Neural cell (in vitro differentiated cells): ENCODE results near the gene FABP7. TPM values are rescaled to one million over a fixed set of nuclear protein-coding genes. Genes with fewer than 3 reads are reported as not detected.

Source experiments
- H2AFZ ChIP-seq: fragments of 200-600, 300-800 bp; sonication (generic), shearing (Covaris generic); 2 replicates; pipeline ENCODE4 v1.6.0; 2014; ENCODE audit warnings: low read depth, mild to moderate bottlenecking, antibody characterized with exemption, low read length, moderate library complexity
- H3F3A ChIP-seq: fragments of 200-600 bp; shearing (Covaris generic); 2 replicates; pipeline ENCODE4 v1.6.1; 2016; ENCODE audit warnings: mild to moderate bottlenecking, moderate library complexity, mixed read lengths, antibody characterized with exemption, low read length; ENCODE audit not compliant: insufficient read depth, poor library complexity, severe bottlenecking
- H3K27ac ChIP-seq: fragments of 200-600, 300-800 bp; sonication (generic), shearing (Covaris generic); 2 replicates; pipeline ENCODE4 v1.5.1; 2014; ENCODE audit warnings: mild to moderate bottlenecking, low read length, moderate library complexity
- H3K27me3 ChIP-seq: fragments of 300-800, 200-600 bp; sonication (generic), shearing (Covaris generic); 2 replicates; pipeline ENCODE4 v1.6.0; 2014; ENCODE audit warnings: mild to moderate bottlenecking, low read depth, low read length, moderate library complexity; ENCODE audit not compliant: insufficient read depth
- H3K36me3 ChIP-seq: fragments of 300-800, 200-600 bp; sonication (generic), shearing (Covaris generic); 2 replicates; pipeline ENCODE4 v1.5.1; 2014; ENCODE audit warnings: mild to moderate bottlenecking, antibody characterized with exemption, low read length, moderate library complexity; ENCODE audit not compliant: insufficient read depth
- H3K4me2 ChIP-seq: fragments of 300-800, 200-600 bp; sonication (generic), shearing (Covaris generic); 2 replicates; pipeline ENCODE4 v1.6.0; 2014; ENCODE audit warnings: mild to moderate bottlenecking, low read length
- H3K4me3 ChIP-seq: fragments of 300-800, 200-600 bp; sonication (generic), shearing (Covaris generic); 2 replicates; pipeline ENCODE4 v1.5.1; 2014; ENCODE audit warnings: mild to moderate bottlenecking, low read length, moderate library complexity
- H3K79me2 ChIP-seq: fragments of 200-600 bp; shearing (Covaris generic); replicated peaks from 2 replicates; pipeline ENCODE4 v1.6.0; 2014; ENCODE audit warnings: mild to moderate bottlenecking, low read length, moderate library complexity; ENCODE audit not compliant: insufficient read depth
- H3K9ac ChIP-seq: fragments of 300-800, 200-600 bp; sonication (generic), shearing (Covaris generic); 2 replicates; pipeline ENCODE4 v1.6.1; 2016; ENCODE audit warnings: mild to moderate bottlenecking, low read length, mixed read lengths
- H3K9me2 ChIP-seq: fragments of 200-600 bp; shearing (Covaris generic); 2 replicates; pipeline ENCODE4 v1.6.1; 2016; ENCODE audit warnings: mild to moderate bottlenecking, low read length, mixed read lengths; ENCODE audit not compliant: insufficient read depth
- H3K9me3 ChIP-seq: fragments of 200-600, 300-800 bp; sonication (generic), shearing (Covaris generic); 2 replicates; pipeline ENCODE4 v1.6.1; 2016; ENCODE audit warnings: mild to moderate bottlenecking, mixed run types, low read length, moderate library complexity, mixed read lengths
- H4K20me1 ChIP-seq: fragments of 200-600 bp; shearing (Covaris generic); 2 replicates; pipeline ENCODE4 v1.6.1; 2016; ENCODE audit warnings: mild to moderate bottlenecking, mixed run types; ENCODE audit not compliant: insufficient read depth
- EP300 ChIP-seq: fragments of 450-650 bp; conservative IDR thresholded peaks from 2 replicates; pipeline ENCODE4 v1.6.1; 2014; ENCODE audit warnings: antibody characterized with exemption, mild to moderate bottlenecking, moderate library complexity; ENCODE audit not compliant: poor library complexity, severe bottlenecking
- EZH2 ChIP-seq: fragments of 200-600, 300-800 bp; shearing (Covaris generic), sonication (generic); IDR thresholded peaks from 2 replicates; pipeline ENCODE4 v1.6.1; 2014; ENCODE audit warnings: antibody characterized with exemption, low read length, borderline replicate concordance, mild to moderate bottlenecking; ENCODE audit not compliant: insufficient read depth, poor library complexity, severe bottlenecking
- MXI1 ChIP-seq: fragments of 450-650 bp; conservative IDR thresholded peaks from 2 replicates; pipeline ENCODE4 v1.6.1; 2014; ENCODE audit warnings: antibody characterized with exemption, mild to moderate bottlenecking; ENCODE audit not compliant: poor library complexity, severe bottlenecking
- POLR2AphosphoS5 ChIP-seq: IDR thresholded peaks from 2 replicates; pipeline ENCODE4 v1.6.1; 2012
- RAD21 ChIP-seq: fragments of 450-650 bp; conservative IDR thresholded peaks from 2 replicates; pipeline ENCODE4 v1.6.1; 2014; ENCODE audit warnings: antibody characterized with exemption, mild to moderate bottlenecking, moderate library complexity
- SMC3 ChIP-seq: fragments of 450-650 bp; conservative IDR thresholded peaks from 2 replicates; pipeline ENCODE4 v1.6.1; 2014; ENCODE audit warnings: antibody characterized with exemption, mild to moderate bottlenecking, moderate library complexity; ENCODE audit not compliant: poor library complexity
- TAF1 ChIP-seq: IDR thresholded peaks from 2 replicates; pipeline ENCODE4 v1.6.1; 2012; ENCODE audit warnings: low read depth
- polyA plus RNA-seq: library from polyadenylated mRNA; depleted of rRNA; stranded (reverse); fragments of >200 nt; gene quantifications from 2 replicates; pipeline ENCODE4 v1.2.3, GENCODE V29; 2014
- TF ChIP-seq, protein P1 (sequence below): fragments of 450-650 bp; IDR thresholded peaks from 2 replicates; pipeline ENCODE4 v1.5.1; 2014; ENCODE audit warnings: antibody characterized with exemption, mild to moderate bottlenecking, moderate library complexity; ENCODE audit not compliant: poor library complexity, severe bottlenecking
- TF ChIP-seq, protein P2 (sequence below): IDR thresholded peaks from 2 replicates; pipeline ENCODE4 v1.6.1; 2012; ENCODE audit warnings: borderline replicate concordance

FABP7 gene
- polyA plus RNA-seq, 1 donor from 2014 or later = 37.2 TPM

DNA sequence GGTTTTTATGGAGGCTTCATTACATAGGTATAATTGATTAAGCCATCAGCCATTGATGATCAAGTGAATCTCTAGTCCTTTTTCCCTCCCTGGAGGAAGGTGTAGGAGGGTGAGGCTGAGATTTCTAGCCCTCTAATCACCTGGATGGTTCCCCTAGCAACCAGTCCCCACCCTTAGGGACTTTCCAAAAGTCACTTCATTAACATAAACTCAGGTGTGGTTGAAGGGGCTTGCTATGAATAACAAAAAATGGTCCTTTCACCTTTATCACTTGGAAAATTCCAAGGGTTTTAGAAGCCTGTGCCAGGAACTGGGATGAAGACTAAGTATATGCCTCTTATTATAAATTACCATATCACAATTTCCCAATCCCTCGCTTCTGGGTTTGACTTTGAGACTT lies 49.9 kb downstream of the FABP7 start:
- H3K4me2 ChIP-seq = no peak overlapping the region
- H3K27me3 ChIP-seq = no peaks in the 10 kb centered on the region
- H4K20me1 ChIP-seq = no peaks in the 10 kb centered on the region
- H3K79me2 ChIP-seq = no peaks in the 10 kb centered on the region
- TF ChIP-seq RAD21 = no peak
- TF ChIP-seq MXI1 = no peak
- TF ChIP-seq, protein P1, sequence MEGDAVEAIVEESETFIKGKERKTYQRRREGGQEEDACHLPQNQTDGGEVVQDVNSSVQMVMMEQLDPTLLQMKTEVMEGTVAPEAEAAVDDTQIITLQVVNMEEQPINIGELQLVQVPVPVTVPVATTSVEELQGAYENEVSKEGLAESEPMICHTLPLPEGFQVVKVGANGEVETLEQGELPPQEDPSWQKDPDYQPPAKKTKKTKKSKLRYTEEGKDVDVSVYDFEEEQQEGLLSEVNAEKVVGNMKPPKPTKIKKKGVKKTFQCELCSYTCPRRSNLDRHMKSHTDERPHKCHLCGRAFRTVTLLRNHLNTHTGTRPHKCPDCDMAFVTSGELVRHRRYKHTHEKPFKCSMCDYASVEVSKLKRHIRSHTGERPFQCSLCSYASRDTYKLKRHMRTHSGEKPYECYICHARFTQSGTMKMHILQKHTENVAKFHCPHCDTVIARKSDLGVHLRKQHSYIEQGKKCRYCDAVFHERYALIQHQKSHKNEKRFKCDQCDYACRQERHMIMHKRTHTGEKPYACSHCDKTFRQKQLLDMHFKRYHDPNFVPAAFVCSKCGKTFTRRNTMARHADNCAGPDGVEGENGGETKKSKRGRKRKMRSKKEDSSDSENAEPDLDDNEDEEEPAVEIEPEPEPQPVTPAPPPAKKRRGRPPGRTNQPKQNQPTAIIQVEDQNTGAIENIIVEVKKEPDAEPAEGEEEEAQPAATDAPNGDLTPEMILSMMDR = no peak
- TF ChIP-seq EZH2 = no peak
- TF ChIP-seq POLR2AphosphoS5 = no peak
- no peak for TF ChIP-seq TAF1
- TF ChIP-seq, protein P2, sequence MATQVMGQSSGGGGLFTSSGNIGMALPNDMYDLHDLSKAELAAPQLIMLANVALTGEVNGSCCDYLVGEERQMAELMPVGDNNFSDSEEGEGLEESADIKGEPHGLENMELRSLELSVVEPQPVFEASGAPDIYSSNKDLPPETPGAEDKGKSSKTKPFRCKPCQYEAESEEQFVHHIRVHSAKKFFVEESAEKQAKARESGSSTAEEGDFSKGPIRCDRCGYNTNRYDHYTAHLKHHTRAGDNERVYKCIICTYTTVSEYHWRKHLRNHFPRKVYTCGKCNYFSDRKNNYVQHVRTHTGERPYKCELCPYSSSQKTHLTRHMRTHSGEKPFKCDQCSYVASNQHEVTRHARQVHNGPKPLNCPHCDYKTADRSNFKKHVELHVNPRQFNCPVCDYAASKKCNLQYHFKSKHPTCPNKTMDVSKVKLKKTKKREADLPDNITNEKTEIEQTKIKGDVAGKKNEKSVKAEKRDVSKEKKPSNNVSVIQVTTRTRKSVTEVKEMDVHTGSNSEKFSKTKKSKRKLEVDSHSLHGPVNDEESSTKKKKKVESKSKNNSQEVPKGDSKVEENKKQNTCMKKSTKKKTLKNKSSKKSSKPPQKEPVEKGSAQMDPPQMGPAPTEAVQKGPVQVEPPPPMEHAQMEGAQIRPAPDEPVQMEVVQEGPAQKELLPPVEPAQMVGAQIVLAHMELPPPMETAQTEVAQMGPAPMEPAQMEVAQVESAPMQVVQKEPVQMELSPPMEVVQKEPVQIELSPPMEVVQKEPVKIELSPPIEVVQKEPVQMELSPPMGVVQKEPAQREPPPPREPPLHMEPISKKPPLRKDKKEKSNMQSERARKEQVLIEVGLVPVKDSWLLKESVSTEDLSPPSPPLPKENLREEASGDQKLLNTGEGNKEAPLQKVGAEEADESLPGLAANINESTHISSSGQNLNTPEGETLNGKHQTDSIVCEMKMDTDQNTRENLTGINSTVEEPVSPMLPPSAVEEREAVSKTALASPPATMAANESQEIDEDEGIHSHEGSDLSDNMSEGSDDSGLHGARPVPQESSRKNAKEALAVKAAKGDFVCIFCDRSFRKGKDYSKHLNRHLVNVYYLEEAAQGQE = no peak
- TF ChIP-seq SMC3 = no peak
- TF ChIP-seq EP300 = no peak
- no peaks in the 10 kb centered on the region for H3K9me3 ChIP-seq
- H3K4me3 ChIP-seq = no peak overlapping the region
- H2AFZ ChIP-seq = no peak overlapping the region
- no peaks in the 10 kb centered on the region for H3K36me3 ChIP-seq
- H3K9ac ChIP-seq = no peak overlapping the region
- H3F3A ChIP-seq = no peaks in the 10 kb centered on the region
- no peaks in the 10 kb centered on the region for H3K9me2 ChIP-seq
- H3K27ac ChIP-seq = no peak overlapping the region

DNA sequence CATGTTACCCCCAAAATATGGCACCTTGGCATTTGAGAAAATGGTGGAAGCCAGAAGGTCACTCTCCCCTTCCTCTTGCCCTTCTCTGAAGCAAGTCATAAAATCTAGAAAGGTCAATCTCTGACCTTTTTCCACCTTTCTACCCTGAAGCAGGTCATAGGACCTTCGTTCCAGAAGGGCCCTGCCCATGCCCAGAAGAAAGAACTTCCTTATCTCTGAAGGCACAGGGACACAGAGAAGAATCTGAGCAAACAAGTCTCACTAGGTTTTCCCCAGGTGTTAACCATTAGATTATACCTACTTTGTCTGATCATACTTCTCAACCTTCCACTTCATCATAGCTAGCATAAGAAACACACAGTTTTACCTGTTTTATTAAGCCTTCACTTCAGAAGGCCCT lies 52.0 kb downstream of the FABP7 start:
- H4K20me1 ChIP-seq = no peaks in the 10 kb centered on the region
- no peaks in the 10 kb centered on the region for H3K27me3 ChIP-seq
- H3K4me3 ChIP-seq = no peak overlapping the region
- H3K27ac ChIP-seq = no peak overlapping the region
- H3F3A ChIP-seq = no peaks in the 10 kb centered on the region
- H3K36me3 ChIP-seq = no peaks in the 10 kb centered on the region
- H3K9me3 ChIP-seq = no peaks in the 10 kb centered on the region
- no peak overlapping the region for H2AFZ ChIP-seq
- no peaks in the 10 kb centered on the region for H3K79me2 ChIP-seq
- H3K9me2 ChIP-seq = no peaks in the 10 kb centered on the region
- H3K4me2 ChIP-seq = no peak overlapping the region
- TF ChIP-seq, protein P1 = no peak
- no peak for TF ChIP-seq MXI1
- TF ChIP-seq EP300 = no peak
- TF ChIP-seq TAF1 = no peak
- TF ChIP-seq RAD21 = no peak
- no peak for TF ChIP-seq SMC3
- TF ChIP-seq, protein P2 = no peak
- TF ChIP-seq POLR2AphosphoS5 = no peak
- no peak for TF ChIP-seq EZH2
- H3K9ac ChIP-seq = no peak overlapping the region
